GM12874 (cell line): Measurements from ENCODE around the gene AARS2.

Experiments
- CTCF ChIP-seq: IDR thresholded peaks from 2 replicates; pipeline ENCODE4 v1.5.1; 2011; ENCODE audit warnings: low read depth, mild to moderate bottlenecking, control low read depth, low read length, moderate library complexity; ENCODE audit not compliant: insufficient read depth

The AARS2 gene

GRCh38 chr6:44327096-44327495 lies 13.9 kb upstream of the AARS2 start:
- no peak for TF ChIP-seq CTCF

DNA sequence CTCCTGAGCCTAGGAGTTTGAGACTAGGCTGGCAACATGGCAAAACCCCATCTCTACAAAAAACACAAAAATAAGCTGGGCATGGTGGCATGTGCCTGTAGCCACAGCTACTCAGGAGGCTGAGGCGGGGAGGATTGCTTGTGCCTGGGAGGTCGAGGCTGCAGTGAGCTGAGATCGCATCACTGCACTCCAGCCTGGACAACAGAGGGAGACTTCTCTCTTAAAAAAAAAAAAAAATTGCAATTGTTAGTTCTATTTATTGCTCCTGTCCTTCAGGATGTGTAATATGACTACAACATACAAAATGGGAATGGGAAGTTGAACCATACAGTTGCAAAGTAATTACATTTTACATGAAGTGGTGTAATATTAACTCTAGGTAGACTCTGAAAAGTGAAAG lies 8.1 kb upstream of the AARS2 start:
- TF ChIP-seq CTCF = no peak

GRCh38 chr6:44316481-44316880 lies 3.3 kb upstream of the AARS2 start:
- no peak for TF ChIP-seq CTCF

DNA sequence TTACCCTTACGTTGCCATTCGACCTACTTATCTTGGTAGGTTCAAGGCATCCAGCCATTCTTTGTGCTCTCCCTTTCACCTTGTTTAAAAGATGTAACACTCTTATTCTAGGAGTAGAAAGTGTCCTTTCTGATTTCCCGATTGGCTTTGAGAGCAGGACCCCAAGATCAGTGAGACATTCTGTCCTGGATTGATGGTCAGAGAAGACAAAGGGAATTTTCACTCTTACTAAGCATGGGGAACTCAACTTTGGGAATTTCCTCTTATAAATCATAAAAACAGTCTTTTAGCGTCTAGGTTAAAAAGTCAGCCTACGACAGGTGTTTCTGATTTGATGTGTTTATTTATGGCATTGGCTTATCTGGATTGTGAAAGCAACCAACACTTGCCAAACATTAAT lies 2.8 kb upstream of the AARS2 start:
- no peak for TF ChIP-seq CTCF

GRCh38 chr6:44315516-44315915 lies 2.4 kb upstream of the AARS2 start:
- TF ChIP-seq CTCF = no peak

DNA sequence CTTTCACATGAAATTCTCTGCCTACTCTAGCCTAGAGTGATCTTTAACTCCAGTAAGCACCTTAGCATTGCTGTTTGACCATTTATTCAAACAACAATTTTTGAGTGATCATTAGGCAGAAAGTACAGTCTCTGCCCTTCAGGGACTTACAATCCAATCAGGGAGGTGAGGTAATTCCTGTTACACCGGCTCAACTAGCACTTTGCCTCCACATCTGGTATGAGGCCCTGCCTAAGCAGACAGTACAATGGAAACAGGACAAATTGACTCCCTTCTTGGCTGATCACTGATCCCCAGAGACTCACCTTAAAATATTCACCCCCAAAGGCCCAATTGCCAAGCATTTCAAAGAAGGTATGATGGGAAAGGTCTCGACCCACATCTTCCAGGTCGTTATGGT lies 1.4 kb downstream of the AARS2 start:
- TF ChIP-seq CTCF = no peak

DNA sequence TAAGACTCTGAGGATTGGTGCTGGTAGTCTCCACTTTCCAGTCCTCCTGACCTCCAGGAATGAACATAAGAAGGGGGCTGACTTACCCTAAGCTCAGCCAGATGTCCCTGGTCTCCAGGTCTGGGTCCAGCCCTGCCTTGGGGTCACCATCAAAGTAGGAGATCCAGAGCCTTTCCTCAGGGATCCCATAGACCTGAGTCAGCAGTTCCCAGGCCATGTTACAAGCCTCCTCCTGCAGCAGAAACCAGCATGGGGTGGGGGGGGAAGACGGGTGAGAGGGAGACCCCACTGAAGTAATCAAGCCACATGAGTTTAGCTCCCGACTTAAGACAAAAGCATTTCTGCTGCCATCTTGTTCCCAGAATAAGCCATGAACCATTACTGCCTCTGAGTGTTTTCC lies 1.8 kb downstream of the AARS2 start:
- TF ChIP-seq CTCF = no peak

- TF ChIP-seq CTCF = no peak
Measured at GRCh38 chr6:44310241-44310640, 2.9 kb downstream of the AARS2 start.
